Measurements from ENCODE around the gene RBM45. TPM values are rescaled to one million over a fixed set of nuclear protein-coding genes. Genes with fewer than 3 reads are reported as not detected.

The RBM45 gene
- total RNA-seq, 1 experiment from 2014 or later: 10.5 TPM

- peak overlapping the region; percentile 64 for H3K4me2 ChIP-seq (ENCODE audit: low read length)
- H3K9me2 ChIP-seq (replicated peaks; ENCODE audit: low read length): no peaks in the 10 kb centered on the region; the same call in 1 of the 2 replicates
- no peaks in the 10 kb centered on the region for H3K27me3 ChIP-seq (ENCODE audit: low read length)
- H2AFZ ChIP-seq (ENCODE audit: low read length): peak overlapping the region; percentile 82
- no peaks in the 10 kb centered on the region for H3K79me2 ChIP-seq (ENCODE audit: low read length)
- H3F3A ChIP-seq (ENCODE audit: low read length, unreplicated experiment): no peaks in the 10 kb centered on the region
- no peak overlapping the region for H3K9ac ChIP-seq (ENCODE audit: low read length)
- BruUV-seq (replicated peaks): no TSS peak
- intact Hi-C loops (cut with micrococcal nuclease): no loop called here
- no peaks in the 10 kb centered on the region for H4K20me1 ChIP-seq (ENCODE audit: low read length)
- H3K9me3 ChIP-seq (ENCODE audit: low read length): no peaks in the 10 kb centered on the region
- DNase-seq: peak; percentile 12
- 0 out of 2 replicates have a peak, but pooled peaks cover 7% of the 10 kb centered on the region for H3K4me1 ChIP-seq (ENCODE audit: insufficient read depth, low read length)
- no peak overlapping the region for H3K27ac ChIP-seq (ENCODE audit: low read length)
- ATAC-seq: no peak
- TF ChIP-seq EZH2 (IDR thresholded peaks at IDR 0.05; ENCODE audit: low read length, unreplicated experiment) (no peak), EZH2phosphoT487 (IDR thresholded peaks at IDR 0.05; ENCODE audit: borderline replicate concordance, low read length) (no peak)
- TF ChIP-seq, protein P1, sequence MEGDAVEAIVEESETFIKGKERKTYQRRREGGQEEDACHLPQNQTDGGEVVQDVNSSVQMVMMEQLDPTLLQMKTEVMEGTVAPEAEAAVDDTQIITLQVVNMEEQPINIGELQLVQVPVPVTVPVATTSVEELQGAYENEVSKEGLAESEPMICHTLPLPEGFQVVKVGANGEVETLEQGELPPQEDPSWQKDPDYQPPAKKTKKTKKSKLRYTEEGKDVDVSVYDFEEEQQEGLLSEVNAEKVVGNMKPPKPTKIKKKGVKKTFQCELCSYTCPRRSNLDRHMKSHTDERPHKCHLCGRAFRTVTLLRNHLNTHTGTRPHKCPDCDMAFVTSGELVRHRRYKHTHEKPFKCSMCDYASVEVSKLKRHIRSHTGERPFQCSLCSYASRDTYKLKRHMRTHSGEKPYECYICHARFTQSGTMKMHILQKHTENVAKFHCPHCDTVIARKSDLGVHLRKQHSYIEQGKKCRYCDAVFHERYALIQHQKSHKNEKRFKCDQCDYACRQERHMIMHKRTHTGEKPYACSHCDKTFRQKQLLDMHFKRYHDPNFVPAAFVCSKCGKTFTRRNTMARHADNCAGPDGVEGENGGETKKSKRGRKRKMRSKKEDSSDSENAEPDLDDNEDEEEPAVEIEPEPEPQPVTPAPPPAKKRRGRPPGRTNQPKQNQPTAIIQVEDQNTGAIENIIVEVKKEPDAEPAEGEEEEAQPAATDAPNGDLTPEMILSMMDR (conservative IDR thresholded peaks at IDR 0.05; ENCODE audit: low read depth, low read length): no peak
- H3K36me3 ChIP-seq (ENCODE audit: low read depth, low read length): no peaks in the 10 kb centered on the region
- no peak overlapping the region for H3K4me3 ChIP-seq (ENCODE audit: low read length)
- POLR2A ChIA-PET (ENCODE audit: unreplicated experiment): no interaction called here
- CTCF ChIA-PET: no interaction called here
Observed at GRCh38 chr2:178163395-178163794, 51.2 kb downstream of the RBM45 start.

DNA sequence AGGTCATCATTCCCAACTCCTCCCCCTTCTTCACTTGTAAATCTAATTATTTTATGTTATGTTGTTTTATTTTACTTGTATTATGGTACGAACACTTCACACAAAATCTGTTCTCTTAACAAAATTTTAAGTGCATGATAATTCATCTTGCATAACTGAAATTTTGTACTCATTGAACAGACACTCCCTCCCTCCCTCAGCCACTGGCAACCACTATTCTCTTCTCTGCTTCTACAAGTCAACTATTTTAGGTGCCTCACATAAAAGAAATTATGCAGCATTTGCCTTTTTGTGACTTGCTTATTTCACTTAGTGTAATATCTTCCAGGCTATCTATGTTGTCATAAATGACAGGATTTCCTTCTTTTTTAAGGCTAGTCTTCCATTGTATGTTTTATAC is 51.7 kb downstream of the RBM45 start:
- H4K20me1 ChIP-seq (ENCODE audit: low read length): no peaks in the 10 kb centered on the region
- no peaks in the 10 kb centered on the region for H3F3A ChIP-seq (ENCODE audit: low read length, unreplicated experiment)
- H2AFZ ChIP-seq (ENCODE audit: low read length): peak overlapping the region; percentile 82; the same call in 1 of the 2 replicates
- no peaks in the 10 kb centered on the region; the same call in 1 of the 2 replicates for H3K9me2 ChIP-seq (replicated peaks; ENCODE audit: low read length)
- H3K79me2 ChIP-seq (ENCODE audit: low read length): no peaks in the 10 kb centered on the region
- no peak overlapping the region for H3K4me3 ChIP-seq (ENCODE audit: low read length)
- intact Hi-C loops (cut with micrococcal nuclease): no loop called here
- no peaks in the 10 kb centered on the region for H3K36me3 ChIP-seq (ENCODE audit: low read depth, low read length)
- BruUV-seq (replicated peaks): no TSS peak
- ATAC-seq (no peak), DNase-seq (no peak)
- no peaks in the 10 kb centered on the region for H3K27me3 ChIP-seq (ENCODE audit: low read length)
- 0 out of 2 replicates have a peak, but pooled peaks cover 7% of the 10 kb centered on the region for H3K4me1 ChIP-seq (ENCODE audit: insufficient read depth, low read length)
- CTCF ChIA-PET: no interaction called here
- no peak overlapping the region for H3K27ac ChIP-seq (ENCODE audit: low read length)
- peak overlapping the region; percentile 64; the same call in 1 of the 2 replicates for H3K4me2 ChIP-seq (ENCODE audit: low read length)
- no peak overlapping the region for H3K9ac ChIP-seq (ENCODE audit: low read length)
- no peaks in the 10 kb centered on the region for H3K9me3 ChIP-seq (ENCODE audit: low read length)
- TF ChIP-seq EZH2phosphoT487 (IDR thresholded peaks at IDR 0.05; ENCODE audit: borderline replicate concordance, low read length) (no peak), EZH2 (IDR thresholded peaks at IDR 0.05; ENCODE audit: low read length, unreplicated experiment) (no peak)
- TF ChIP-seq, protein P1 (conservative IDR thresholded peaks at IDR 0.05; ENCODE audit: low read depth, low read length): no peak
- POLR2A ChIA-PET (ENCODE audit: unreplicated experiment): no interaction called here

DNA sequence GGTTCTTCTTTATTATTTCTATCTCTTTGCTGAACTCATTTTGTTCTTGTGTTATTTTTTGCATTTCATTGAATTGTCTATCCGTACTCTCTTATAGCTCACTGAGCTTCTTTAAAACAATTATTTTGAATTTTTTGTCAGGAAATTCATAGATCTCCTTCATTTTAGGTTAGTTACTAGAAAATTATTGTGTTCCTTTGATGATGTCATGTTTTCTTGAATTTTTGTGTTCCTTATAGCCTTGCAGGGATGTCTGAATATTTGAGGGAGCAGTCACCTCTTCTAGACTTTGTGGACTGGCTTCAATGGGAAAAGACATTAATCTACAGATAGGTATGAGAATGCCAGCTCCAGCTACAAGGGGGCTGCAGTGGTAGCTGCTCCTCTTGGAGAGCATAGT is 61.4 kb downstream of the RBM45 start:
- Histone ChIP-seq H3K79me2 (ENCODE audit: low read length) (no peaks in the 10 kb centered on the region), H3K27ac (ENCODE audit: low read length) (no peak overlapping the region), H3K4me2 (ENCODE audit: low read length) (no peak overlapping the region), H3K4me3 (ENCODE audit: low read length) (no peak overlapping the region), H4K20me1 (ENCODE audit: low read length) (no peaks in the 10 kb centered on the region), H2AFZ (ENCODE audit: low read length) (no peak overlapping the region), H3K9me3 (ENCODE audit: low read length) (no peaks in the 10 kb centered on the region), H3K4me1 (ENCODE audit: insufficient read depth, low read length) (no peaks in the 10 kb centered on the region), H3K27me3 (ENCODE audit: low read length) (no peaks in the 10 kb centered on the region), H3K36me3 (ENCODE audit: low read depth, low read length) (no peaks in the 10 kb centered on the region), H3F3A (ENCODE audit: low read length, unreplicated experiment) (no peaks in the 10 kb centered on the region), H3K9me2 (replicated peaks; ENCODE audit: low read length) (no peaks in the 10 kb centered on the region), H3K9ac (ENCODE audit: low read length) (no peak overlapping the region)
- intact Hi-C loops (cut with micrococcal nuclease): no loop called here
- DNase-seq: no peak
- no TSS peak for BruUV-seq (replicated peaks)
- no peak for TF ChIP-seq EZH2phosphoT487 (IDR thresholded peaks at IDR 0.05; ENCODE audit: borderline replicate concordance, low read length)
- TF ChIP-seq, protein P1 (conservative IDR thresholded peaks at IDR 0.05; ENCODE audit: low read depth, low read length): no peak
- no peak for TF ChIP-seq EZH2 (IDR thresholded peaks at IDR 0.05; ENCODE audit: low read length, unreplicated experiment)
- ATAC-seq: no peak
- POLR2A ChIA-PET (ENCODE audit: unreplicated experiment): no interaction called here
- CTCF ChIA-PET: no interaction called here
